G401.6 (cell line): ENCODE results near the gene MRPL43.
A peak's percentile ranks its signal among the peaks of the same experiment; 100 is the strongest.

Experiments
- FAIRE-seq: peaks from 2 replicates; lab custom pipeline; 2012; peaks lifted over from hg19 to GRCh38; lab: Jason Lieb, UNC

MRPL43 gene

DNA sequence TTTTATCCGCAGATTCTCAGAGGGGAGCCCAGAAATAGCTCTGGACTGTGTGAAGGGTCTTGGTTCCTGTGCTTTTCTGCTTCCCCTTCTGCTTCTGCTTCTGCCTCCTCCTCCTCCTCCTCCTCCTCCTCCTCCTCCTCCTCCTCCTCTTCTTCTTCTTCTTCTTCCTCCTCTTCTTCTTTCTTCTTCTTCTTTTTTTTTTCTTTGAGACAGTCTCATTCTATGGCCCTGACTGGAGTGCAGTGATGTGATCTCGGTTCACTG, 32.1 kb upstream of the MRPL43 start:
- no peak for FAIRE-seq

GRCh38 chr10:101018600-101019439, 31.5 kb upstream of the MRPL43 start:
- peak; percentile 21 for FAIRE-seq

DNA sequence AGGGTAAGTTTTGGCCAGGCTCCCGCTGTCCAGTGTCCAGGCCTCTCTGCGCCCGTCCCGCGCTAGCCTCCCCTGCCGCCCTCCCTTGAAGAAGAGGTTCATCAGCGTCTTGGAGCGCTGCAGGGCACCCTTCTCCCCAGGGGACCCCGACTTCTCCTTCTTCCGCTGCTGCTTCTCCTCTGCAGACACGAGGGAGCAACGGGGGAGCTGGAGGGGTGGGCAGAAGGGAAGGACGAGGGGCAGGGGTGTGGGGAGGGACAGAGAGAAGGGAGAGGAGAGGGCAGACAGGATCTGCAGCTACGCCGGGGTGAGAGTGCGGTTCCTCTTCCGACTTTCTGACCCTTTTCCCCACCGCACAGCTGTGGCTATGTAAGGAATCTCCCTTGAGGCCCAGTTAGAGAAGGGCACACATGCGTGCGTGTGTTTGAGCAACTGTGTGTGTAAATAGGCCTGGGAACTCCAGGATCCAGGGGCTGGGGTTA, 30.9 kb upstream of the MRPL43 start:
- FAIRE-seq, result no peak

GRCh38 chr10:101016814-101017213, 29.5 kb upstream of the MRPL43 start:
- no peak for FAIRE-seq

DNA sequence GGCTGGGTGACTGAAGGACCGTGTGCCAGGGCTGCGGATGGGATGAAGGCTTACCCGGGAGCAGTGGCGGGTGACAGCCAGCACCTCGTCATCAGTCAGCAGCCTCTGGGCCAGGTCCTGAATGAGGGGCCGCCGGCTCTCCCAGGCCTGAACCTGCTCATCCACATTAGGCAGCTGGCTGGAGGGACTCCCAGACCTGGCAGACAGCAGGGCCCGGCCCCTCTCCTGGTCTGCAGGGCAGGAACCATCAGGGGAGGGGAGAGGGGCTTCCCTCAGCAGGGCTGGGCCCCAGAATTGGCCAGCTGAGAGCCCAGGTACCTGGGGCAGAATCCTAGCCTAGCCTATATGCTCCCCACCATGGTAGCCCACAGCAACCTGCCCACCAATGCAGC, 28.3 kb upstream of the MRPL43 start:
- FAIRE-seq, result no peak

DNA sequence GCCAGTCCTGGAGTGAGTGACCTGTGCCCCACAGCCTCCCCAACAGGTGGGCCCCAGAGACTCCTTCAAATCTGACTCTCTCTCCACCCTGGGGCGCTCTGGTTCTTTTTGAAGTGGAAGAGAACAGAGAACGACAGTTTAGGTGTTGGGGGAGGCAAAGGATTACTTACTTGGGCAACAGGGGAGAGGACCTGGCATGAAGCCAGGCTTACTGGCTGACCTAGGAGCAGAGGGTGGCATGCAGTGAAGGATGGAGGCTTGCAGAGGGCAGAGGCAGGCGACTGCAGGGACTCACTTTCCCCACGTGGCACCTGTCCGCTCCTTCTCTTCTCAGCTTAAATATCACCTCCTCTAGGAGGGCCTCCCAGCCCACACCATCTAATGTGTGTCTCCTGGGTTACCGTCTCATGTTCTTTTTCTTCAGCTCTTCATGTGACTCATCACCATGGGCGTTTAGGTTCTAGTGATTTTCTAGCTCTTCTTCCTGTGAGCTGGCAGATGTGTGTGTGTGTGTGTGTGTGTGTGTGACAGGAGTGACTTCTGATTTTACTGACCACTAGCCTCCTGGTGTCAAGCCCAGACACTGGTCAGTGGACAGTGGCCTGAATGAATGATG, 27.8 kb upstream of the MRPL43 start:
- no peak for FAIRE-seq

DNA sequence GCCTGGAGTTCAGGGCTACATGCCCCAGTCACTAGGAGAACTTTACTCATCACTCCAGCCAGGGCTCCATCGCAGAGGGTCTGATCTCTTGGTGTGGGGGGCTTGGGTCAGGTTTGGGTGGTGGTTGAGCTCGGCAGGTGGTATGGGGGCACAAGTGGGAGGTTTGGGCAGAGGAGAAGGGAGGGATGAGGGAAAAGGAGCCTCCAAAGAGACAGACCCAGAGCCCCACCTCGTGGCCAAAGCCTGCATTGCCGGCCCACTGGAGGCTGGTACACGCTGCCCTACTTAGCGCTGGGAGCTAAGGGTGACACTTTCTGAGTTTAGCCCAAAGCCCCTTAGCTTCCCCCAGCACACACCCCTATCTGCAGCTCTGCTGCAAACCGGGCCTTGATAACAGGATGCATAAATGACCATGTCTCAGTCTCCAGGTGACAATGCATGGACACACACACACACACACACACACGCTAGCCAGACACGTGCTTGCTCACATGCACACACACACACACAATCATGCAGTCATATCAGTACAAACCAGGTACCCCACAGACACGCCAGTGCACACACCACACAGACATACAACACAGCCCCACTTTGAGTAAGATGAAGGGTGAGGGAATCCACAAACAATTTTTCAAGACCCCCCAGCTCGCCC, 27.1 kb upstream of the MRPL43 start:
- FAIRE-seq, result peak; percentile 52

- FAIRE-seq, result no peak
Measured at GRCh38 chr10:101013365-101013825, 26.1 kb upstream of the MRPL43 start.

- peak; percentile 94 for FAIRE-seq
Measured at GRCh38 chr10:101012525-101013364, 25.4 kb upstream of the MRPL43 start.

DNA sequence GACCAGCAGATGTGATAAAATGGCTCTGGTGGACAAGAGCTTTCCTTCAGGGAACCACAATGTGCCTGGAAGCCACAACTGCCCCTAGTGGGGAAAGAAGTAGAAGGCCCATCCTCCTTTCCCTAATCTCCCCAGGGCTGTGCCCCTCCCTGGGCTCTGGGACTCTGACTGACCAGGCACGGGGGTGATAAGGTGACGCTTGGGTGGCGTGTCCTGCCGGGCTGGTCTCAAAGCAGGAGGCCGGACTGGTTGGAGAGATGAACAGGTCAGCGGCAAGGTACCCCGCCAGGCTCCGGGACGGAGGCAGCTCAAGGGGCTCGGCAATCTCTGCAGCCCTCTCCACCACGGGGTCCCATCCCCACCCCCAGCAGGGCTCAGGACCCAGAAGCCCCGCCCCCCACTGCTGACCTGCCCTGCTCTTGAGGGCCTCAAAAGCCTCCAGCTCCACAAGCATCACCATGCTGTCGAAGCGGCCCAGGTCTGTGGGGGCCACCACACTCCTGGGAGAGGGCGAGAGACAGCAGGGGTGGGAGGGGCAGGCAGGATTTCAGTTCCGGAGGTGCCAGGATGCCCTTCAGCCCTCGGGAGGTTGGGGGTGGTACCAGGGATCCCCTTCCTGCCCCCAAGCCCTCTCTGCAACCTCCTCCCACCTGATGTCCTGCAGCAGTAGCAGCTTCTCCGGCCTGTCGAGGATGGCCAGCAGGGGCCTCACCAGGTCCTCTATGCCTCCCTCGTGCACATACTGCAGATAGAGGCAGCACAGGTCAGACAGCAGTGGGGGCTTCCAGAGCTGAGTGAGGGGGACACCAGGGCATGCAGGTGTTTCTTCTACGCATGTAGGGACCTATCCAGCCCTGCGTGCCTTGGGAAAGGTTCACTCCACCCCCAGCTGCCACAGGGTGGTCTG, 24.5 kb upstream of the MRPL43 start:
- FAIRE-seq, result peak; percentile 33

DNA sequence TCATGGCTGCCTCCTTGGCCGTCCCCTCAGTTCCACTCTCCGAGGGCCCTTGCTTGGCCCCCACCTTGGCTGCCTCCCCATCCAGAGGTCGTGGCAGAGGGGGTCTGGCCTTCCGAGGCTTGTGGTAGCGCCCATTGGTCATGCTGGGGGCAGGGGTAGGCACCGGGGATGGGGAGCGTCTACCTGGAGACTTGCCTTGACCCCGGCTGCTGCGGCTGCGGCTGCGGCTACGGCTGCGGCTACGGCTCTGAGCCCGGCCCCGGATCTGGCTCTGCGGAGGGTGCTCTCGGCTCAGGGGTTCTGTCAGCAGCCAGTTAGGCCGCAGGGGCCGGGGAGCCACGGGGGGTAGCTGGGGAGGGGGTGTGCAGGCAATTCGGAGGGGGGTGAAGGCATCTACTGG, 23.0 kb upstream of the MRPL43 start:
- no peak for FAIRE-seq

DNA sequence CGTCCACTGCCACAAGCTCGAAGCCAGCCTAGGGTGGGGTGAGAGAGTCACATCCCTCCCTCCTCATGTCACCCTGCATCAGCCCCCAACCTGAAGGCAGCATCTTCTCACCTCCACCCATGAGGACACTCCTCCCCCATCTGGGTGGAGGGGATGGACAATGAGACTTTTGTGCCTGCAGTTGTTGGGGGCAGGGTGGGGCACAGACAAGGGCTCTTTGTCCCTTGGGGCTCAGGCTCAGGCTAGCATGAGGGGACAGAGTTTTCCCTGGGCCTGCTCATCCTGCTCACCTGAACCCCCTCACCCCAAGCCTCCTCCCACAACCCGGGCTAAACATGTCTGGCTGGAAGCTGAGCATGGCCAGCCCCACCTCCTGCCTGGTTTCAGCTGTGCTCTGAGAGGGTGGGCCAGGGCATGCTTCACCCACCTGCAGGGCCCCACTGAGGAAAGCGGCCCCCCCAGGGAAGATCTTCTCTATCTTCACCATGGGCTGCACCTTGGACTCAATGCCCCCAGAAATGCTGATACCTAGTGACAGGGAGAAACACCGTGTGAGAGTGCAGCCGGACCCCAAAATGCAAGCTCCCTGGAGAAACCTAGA, 21.6 kb upstream of the MRPL43 start:
- no peak for FAIRE-seq

- FAIRE-seq, result no peak
Measured at GRCh38 chr10:101007915-101008822, 20.9 kb upstream of the MRPL43 start.

- FAIRE-seq, result no peak
Measured at GRCh38 chr10:101007099-101007711, 19.9 kb upstream of the MRPL43 start.

- FAIRE-seq, result no peak
Measured at GRCh38 chr10:101006593-101007098, 19.3 kb upstream of the MRPL43 start.

- FAIRE-seq, result no peak
Measured at GRCh38 chr10:101005869-101006567, 18.7 kb upstream of the MRPL43 start.

GRCh38 chr10:101005361-101005760, 18.1 kb upstream of the MRPL43 start:
- FAIRE-seq, result no peak

DNA sequence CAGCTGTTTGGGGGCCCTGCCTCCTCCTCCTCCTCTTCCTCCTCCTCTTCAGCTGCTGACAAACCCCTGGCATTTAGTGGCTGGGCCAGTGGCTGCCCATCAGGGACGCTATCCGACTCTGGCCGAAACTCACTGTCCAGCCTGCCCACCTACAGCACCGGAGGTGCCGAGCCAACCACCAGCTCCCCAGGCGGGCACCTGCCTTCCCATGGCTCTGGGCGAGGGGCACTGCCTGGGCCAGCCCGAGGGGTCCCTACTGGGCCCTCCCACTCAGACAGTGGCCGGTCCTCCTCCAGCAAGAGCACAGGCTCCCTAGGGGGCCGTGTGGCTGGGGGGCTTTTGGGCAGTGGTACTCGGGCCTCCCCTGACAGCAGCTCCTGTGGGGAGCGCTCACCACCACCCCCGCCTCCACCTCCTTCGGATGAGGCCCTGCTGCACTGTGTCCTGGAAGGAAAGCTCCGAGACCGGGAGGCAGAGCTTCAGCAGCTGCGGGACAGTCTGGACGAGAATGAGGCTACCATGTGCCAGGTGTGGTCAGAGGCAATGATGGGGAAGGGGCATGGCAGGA, 16.4 kb upstream of the MRPL43 start:
- FAIRE-seq, result no peak
